Skin epidermis (tissue), 12 donors: ENCODE data around the gene NEAT1.
A peak's percentile ranks its signal among the peaks of the same experiment; 100 is the strongest.

ENCODE experiments used
- H3K27ac ChIP-seq, 21 experiments: fragments of 200-600 bp; sonication (generic) in 11 of 21; one replicate each; pipeline ENCODE4 v1.5.0; 2020; ENCODE audit warnings: mild to moderate bottlenecking in 3 of 21, inconsistent platforms in 2 of 21, moderate library complexity in 2 of 21
- H3K4me3 ChIP-seq, 7 experiments: fragments of 200-600 bp; sonication (generic) in 2 of 7; one replicate each; pipeline ENCODE4 v1.5.0; 2020; ENCODE audit warnings: inconsistent platforms in 2 of 7, mild to moderate bottlenecking in 2 of 7, moderate library complexity in 1 of 7

NEAT1 gene

GRCh38 chr11:65429068-65429681 lies 6.6 kb downstream of the NEAT1 start:
- H3K27ac ChIP-seq: peak overlapping the region in 20 of 21 experiments; percentile 40 to 100 (median 100)
- H3K4me3 ChIP-seq: peak overlapping the region in 5 of 7 experiments; percentile 5 to 79 (median 74)

- H3K27ac ChIP-seq: peak overlapping the region in 20 of 21 experiments; percentile 24 to 100 (median 100)
- H3K4me3 ChIP-seq: peak overlapping the region in 6 of 7 experiments; percentile 4 to 76 (median 40)
Measured at GRCh38 chr11:65429724-65430405, 7.3 kb downstream of the NEAT1 start.

GRCh38 chr11:65430406-65431217 lies 8.0 kb downstream of the NEAT1 start:
- peak overlapping the region in 6 of 7 experiments; percentile 4 to 76 (median 40) for H3K4me3 ChIP-seq
- H3K27ac ChIP-seq: peak overlapping the region in 19 of 21 experiments; percentile 35 to 100 (median 100)

GRCh38 chr11:65431451-65432099 lies 9.0 kb downstream of the NEAT1 start:
- H3K27ac ChIP-seq: peak overlapping the region in 10 of 21 experiments; percentile 13 to 100 (median 99)
- H3K4me3 ChIP-seq: no peak overlapping the region

- Histone ChIP-seq H3K27ac (peak overlapping the region in 6 of 21 experiments; percentile 13 to 100 (median 68)), H3K4me3 (no peak overlapping the region)
Measured at GRCh38 chr11:65432100-65432650, 9.6 kb downstream of the NEAT1 start.

- H3K4me3 ChIP-seq: no peak overlapping the region
- peak overlapping the region in 4 of 21 experiments; percentile 2 to 38 (median 26) for H3K27ac ChIP-seq
Measured at GRCh38 chr11:65432686-65433582, 10.3 kb downstream of the NEAT1 start.

GRCh38 chr11:65433657-65434056 lies 11.1 kb downstream of the NEAT1 start:
- peak overlapping the region in 4 of 21 experiments; percentile 0 to 45 (median 30) for H3K27ac ChIP-seq

GRCh38 chr11:65434057-65434666 lies 11.6 kb downstream of the NEAT1 start:
- H3K4me3 ChIP-seq: no peak overlapping the region
- peak overlapping the region in 6 of 21 experiments; percentile 0 to 45 (median 30) for H3K27ac ChIP-seq

More at GRCh38 chr11:65433657-65434056, 11.1 kb downstream of the NEAT1 start:
- no peak overlapping the region for H3K4me3 ChIP-seq

GRCh38 chr11:65434667-65435410 lies 12.2 kb downstream of the NEAT1 start:
- no peak overlapping the region for H3K4me3 ChIP-seq
- peak overlapping the region in 4 of 21 experiments; percentile 18 to 68 (median 32) for H3K27ac ChIP-seq

- Histone ChIP-seq H3K4me3 (no peak overlapping the region), H3K27ac (peak overlapping the region in 8 of 21 experiments; percentile 0 to 68 (median 10))
Measured at GRCh38 chr11:65435411-65435931, 12.9 kb downstream of the NEAT1 start.

- no peak overlapping the region for H3K4me3 ChIP-seq
- peak overlapping the region in 11 of 21 experiments; percentile 0 to 59 (median 31) for H3K27ac ChIP-seq
Measured at GRCh38 chr11:65435981-65436411, 13.4 kb downstream of the NEAT1 start.

- Histone ChIP-seq H3K4me3 (no peak overlapping the region), H3K27ac (peak overlapping the region in 11 of 21 experiments; percentile 0 to 59 (median 35))
Measured at GRCh38 chr11:65436412-65437032, 13.9 kb downstream of the NEAT1 start.

GRCh38 chr11:65437436-65438227 lies 15.0 kb downstream of the NEAT1 start:
- Histone ChIP-seq H3K27ac (peak overlapping the region in 5 of 21 experiments; percentile 1 to 62 (median 23)), H3K4me3 (no peak overlapping the region)

GRCh38 chr11:65438257-65439151 lies 15.9 kb downstream of the NEAT1 start:
- peak overlapping the region in 3 of 21 experiments; percentile 2 to 62 (median 8) for H3K27ac ChIP-seq
- no peak overlapping the region for H3K4me3 ChIP-seq
